Measurements from ENCODE around the gene MEGF10.

MEGF10 gene

DNA sequence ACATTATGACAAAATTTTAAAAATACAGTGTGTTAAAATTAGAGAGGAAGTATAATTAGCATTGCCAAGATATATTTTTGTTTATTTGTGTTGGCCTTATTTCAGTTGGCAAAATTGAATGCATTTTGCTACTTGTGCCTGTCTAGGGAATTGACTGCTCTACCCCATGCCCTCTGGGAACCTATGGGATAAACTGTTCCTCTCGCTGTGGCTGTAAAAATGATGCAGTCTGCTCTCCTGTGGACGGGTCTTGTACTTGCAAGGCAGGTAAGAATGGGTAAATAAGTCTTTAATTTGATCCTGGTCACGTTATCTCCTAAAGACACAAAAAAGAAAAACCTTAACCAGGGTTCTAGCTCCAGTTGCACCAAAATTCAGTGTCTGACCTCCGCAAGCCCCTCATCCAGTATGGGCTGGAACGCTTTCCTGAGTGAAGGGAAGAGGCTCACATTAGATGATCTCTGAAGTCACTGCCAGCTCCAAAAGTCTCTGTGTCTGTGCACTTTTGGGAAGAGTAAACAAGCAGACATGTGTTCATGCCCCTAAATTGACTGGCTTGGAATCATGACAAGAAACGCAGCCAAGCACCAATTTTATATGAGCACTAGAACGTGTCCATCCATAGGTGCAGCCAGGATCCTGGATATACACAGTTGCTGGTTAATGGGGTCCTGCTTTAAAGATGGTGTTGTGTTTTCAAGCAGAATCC, 128.5 kb downstream of the MEGF10 start:
- DNase-seq, result no peak

DNA sequence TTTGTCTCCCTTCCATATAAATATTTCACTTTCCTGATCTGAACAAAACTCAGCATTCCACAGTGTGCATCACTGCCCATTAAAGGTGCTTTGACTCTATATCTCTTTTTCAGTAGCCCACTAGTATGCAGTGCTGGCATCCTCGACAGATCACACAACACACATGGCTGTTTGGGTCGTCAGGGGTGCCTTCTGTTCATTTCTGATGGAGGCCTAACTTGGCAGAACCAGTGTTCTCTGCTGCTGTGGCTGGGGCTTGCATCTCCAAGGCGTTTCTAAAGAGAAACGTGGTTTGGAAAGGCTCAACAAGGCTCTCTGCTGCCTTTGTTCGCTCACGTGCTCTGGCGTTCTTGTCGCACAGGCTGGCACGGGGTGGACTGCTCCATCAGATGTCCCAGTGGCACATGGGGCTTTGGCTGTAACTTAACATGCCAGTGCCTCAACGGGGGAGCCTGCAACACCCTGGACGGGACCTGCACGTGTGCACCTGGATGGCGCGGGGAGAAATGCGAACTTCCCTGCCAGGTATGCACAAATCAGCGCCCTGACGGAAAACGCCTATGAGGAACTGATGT, 129.2 kb downstream of the MEGF10 start:
- no peak for DNase-seq

- DNase-seq, result no peak
Observed at GRCh38 chr5:127420758-127421157, 130.2 kb downstream of the MEGF10 start.

DNA sequence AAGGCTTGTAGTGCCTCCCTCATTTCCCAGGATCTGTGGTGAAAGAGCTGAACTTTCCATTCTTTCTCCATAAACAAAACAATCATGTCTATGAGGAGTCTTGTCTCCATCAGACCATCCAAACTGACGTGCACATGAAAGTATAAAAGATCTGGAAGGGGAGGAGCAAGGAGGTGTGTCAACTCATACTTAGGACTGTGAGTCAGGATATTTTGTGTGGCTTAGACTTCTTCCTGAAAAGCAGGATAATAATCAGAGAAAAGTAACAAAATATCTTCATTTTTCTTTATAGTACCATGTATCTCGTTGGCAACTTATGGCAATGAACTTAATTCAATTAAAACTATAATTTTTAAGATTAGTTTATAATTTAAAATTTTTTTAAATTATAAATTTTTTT, 130.9 kb downstream of the MEGF10 start:
- no peak for DNase-seq

- DNase-seq, result no peak
Observed at GRCh38 chr5:127423173-127423798, 132.7 kb downstream of the MEGF10 start.

- no peak for DNase-seq
Observed at GRCh38 chr5:127425037-127425436, 134.4 kb downstream of the MEGF10 start.

- DNase-seq, result no peak
Observed at GRCh38 chr5:127425868-127426267, 135.3 kb downstream of the MEGF10 start.

DNA sequence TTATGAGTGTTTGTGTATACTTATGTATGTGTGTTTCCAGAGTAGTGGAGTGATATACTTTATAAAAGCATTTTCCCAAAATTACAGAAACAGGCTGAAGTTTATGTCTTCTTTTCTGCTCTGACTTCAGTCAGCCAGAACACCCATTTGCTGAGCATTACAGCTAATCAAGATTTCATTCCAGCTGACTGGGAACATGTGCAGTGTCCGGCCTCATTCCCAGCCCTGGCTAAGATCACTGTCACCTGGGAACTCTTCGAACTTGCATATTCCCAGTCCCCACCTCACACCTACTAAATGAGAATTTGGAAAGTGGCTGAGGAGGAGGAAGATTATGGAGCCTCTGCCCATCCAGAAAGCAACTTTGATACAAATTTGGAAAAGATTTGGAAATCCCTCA, 136.1 kb downstream of the MEGF10 start:
- no peak for DNase-seq

GRCh38 chr5:127428276-127428675, 137.7 kb downstream of the MEGF10 start:
- no peak for DNase-seq

DNA sequence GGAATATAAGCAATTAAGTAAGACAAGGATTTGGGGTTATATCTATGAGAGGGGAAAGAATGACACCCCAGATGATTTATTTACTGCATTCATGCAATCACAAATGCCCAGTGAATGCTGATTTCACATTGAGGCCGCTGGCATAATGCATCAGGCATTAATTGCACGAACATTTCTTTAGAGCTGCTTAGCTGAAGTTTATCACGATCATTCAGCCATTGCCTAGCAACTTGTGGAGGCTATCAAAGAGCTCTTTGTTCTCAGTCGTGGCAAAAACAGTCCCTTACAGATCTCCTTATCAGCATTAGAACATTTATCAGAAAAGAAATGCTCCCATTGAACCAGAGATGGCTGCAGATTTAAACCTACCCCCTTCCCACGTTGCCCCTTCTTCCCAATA, 138.2 kb downstream of the MEGF10 start:
- no peak for DNase-seq

- DNase-seq, result no peak
Observed at GRCh38 chr5:127429928-127430327, 139.3 kb downstream of the MEGF10 start.

DNA sequence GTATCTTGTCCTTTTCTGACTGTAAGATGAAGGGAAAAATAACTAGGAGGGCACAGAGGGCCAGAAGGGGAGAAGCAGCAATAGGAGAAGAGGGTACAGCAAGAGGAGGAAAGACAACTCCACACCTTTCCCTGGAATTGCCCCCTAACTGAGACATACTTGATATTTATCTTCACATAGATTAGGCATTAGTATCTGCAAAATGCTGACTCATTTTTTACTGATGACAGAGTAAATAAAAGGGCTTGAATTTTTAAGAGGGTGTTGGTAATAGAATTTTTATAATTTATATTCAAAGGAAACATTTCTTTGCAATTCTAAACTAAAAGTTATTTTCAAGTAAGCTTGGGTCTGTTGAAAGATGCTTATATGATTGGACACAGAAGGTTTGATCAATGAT, 140.0 kb downstream of the MEGF10 start:
- DNase-seq, result no peak

DNA sequence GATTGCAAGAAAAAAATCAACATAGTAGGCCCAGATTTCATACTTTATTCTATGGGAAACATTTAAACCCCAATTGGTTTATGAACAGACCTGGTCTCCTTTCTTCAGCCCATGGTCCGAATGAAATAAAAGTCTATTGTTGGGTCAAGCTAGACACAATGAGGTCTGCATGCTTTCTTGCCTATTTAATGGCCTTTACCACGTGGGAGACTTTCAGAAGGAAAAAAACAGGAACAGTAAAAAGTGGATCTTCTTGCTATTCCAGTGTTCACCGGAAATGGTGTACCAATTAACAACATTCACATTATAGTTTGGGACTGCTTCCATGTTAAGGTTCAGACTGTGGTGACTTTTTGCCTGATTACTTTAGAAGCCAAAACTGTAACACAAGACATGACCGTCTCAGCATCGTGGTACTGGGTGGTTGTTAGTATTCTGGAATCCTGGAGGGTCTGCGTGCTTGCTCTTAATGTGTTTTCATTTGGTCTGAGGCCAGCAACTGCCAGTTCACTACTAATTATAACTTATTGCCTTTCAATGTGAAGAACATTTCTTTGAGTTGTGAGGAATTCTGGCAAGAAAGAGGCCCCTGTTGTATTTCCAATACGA, 141.5 kb downstream of the MEGF10 start:
- no peak for DNase-seq

- DNase-seq, result no peak
Observed at GRCh38 chr5:127433526-127433925, 142.9 kb downstream of the MEGF10 start.

DNA sequence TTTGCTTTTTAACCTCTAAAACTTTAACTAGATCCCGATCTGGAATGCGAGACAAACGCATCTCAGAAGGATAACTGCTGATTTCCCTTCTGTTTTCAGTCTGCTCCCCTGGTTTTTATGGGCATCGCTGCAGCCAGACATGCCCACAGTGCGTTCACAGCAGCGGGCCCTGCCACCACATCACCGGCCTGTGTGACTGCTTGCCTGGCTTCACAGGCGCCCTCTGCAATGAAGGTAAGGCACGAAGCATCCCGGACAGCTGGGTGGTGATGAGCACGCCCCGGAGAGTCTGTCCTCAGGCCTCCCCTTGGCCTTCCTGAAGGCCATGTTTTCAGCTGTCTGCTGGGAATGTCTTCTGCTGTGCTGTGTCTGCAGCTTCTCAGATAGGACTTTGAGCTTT, 144.0 kb downstream of the MEGF10 start:
- DNase-seq, result no peak

DNA sequence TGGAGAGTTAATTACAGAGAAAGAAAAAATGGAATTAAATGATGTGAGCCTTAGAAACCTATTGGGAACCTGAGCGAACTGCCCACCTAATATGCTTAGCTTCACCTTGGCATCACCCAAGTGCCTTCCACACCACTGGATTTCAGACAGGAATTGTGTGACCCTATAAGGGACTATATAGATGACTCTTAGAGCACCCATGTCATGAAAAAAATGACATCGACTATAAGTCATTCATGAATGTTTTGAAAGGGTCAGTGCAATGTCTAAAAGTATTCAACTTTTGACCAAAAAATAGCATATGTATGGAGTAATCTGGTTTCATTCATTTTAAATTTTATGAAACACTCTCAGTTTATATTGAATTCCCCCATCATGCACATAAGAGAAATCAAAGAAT, 145.2 kb downstream of the MEGF10 start:
- DNase-seq, result no peak

DNA sequence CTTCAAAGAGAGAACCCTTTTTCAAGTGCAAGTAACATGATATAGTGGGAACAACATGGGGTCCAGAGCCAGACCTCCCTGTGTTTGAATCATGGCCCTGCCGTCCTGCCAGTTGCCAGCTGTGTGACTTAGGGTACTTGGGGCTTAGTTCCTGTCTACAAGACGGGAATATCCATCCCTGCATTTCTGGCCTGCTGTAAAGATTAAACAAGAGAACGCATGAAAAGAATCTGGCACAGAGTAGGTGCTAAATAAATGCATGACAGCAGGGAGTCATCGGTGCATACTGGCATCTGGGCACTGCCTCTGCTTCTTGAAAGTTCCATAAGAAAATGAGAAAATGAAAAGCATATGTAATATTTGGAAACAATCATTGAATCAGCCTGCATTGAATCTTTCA, 149.0 kb downstream of the MEGF10 start:
- DNase-seq, result no peak

DNA sequence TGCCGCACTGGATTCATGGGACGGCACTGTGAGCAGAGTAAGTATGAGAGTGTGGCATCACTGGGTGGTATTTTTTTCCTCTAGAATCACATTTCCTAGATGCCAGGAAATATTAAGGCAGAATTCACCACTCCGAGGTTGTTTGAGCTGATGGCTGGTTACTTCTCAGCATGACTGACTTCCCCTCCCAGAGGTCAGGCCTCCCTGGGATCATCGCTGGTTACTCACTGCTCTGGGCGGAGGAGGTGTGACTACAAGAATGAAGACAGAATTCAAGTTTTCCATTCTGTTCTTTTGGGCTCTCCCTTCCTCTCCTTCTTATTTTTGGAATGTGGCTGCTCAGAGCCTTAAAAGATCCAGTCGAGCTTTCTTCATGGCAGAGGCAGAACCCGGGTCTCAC, 150.2 kb downstream of the MEGF10 start:
- DNase-seq, result no peak

GRCh38 chr5:127441799-127442484, 151.3 kb downstream of the MEGF10 start:
- DNase-seq, result no peak

DNA sequence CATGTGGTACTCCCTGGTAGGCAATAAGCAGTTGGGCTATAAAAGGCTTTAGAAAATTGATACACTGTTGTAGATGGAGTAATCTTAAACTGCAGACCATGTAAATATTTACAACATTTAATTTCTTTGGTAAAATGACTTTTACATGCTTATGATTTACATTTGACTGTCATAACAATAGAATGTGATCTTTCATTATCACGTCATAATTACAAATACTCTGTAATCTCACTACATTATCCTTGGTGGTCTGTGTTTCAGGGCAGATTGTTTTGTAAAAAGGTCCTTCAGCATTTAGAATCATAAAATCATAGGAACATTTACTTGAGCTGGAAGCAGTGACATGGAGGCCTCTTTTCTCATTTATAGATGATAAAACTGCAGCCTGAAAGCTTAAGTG, 153.6 kb downstream of the MEGF10 start:
- DNase-seq, result no peak

DNA sequence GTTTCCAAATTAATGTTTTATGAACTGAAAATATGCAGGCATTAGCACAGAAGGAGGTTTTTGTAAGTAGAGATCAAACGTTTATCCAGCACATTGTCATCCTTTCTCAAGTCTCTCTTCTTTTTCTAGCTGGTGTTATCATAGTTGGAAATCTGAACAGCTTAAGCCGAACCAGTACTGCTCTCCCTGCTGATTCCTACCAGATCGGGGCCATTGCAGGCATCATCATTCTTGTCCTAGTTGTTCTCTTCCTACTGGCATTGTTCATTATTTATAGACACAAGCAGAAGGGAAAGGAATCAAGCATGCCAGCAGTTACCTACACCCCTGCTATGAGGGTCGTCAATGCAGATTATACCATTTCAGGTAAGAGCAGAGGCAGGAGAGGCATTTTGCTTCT, 154.7 kb downstream of the MEGF10 start:
- DNase-seq, result no peak

DNA sequence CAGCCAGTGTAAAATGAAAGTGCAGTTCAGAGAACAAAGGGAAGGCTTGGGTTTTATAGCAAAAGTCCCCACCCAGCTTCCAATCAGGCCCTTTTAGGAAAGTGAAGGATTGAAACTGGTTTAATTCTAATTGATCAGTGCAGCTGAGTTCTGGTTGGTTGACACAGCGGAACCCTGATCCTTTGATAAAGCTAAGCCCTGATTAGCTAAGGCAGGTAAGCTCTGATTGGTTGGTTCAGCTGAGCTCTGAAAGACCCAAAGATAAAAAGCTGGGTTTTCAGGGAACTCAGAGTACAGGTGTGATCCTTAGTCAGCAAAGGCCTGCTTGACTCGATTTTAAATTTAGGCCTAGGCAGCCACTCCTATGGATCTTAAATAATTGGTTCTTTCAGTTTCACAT, 156.0 kb downstream of the MEGF10 start:
- DNase-seq, result no peak

GRCh38 chr5:127447827-127448226, 157.2 kb downstream of the MEGF10 start:
- DNase-seq, result no peak

DNA sequence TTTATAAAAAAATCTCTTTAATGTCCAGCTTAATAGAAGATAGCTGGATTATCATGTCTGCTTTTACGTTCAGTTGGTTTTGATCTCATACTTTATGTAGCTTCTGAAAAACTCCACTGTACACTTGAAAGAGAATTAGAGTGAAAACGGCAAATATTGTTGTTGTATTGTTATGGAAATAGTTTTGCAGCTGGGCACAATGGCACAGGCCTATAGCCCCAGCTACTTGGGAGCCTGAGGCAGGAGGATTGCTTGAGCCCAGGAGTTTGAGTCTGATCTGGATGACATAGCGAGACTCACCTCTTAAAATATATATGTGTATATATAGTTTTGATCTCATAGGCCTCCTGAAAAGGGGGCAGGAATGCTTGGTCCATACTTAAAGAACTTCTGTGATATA, 159.4 kb downstream of the MEGF10 start:
- no peak for DNase-seq

Measured in stimulated activated naive CD4-positive, alpha-beta T cell treated with Interleukin-2 at 50 U/mL for 16 hours (primary cell).